ENCODE data around the gene FHIP2A. TPM values are rescaled to one million over a fixed set of nuclear protein-coding genes. Genes with fewer than 3 reads are reported as not detected.

Gene FHIP2A, protein sequence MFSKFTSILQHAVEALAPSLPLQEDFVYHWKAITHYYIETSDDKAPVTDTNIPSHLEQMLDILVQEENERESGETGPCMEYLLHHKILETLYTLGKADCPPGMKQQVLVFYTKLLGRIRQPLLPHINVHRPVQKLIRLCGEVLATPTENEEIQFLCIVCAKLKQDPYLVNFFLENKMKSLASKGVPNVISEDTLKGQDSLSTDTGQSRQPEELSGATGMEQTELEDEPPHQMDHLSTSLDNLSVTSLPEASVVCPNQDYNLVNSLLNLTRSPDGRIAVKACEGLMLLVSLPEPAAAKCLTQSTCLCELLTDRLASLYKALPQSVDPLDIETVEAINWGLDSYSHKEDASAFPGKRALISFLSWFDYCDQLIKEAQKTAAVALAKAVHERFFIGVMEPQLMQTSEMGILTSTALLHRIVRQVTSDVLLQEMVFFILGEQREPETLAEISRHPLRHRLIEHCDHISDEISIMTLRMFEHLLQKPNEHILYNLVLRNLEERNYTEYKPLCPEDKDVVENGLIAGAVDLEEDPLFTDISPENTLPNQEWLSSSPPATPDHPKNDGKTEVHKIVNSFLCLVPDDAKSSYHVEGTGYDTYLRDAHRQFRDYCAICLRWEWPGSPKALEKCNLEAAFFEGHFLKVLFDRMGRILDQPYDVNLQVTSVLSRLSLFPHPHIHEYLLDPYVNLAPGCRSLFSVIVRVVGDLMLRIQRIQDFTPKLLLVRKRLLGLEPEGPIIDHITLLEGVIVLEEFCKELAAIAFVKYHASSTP
- 34.7 and 41.7 TPM in 2 replicates for total RNA-seq

DNA sequence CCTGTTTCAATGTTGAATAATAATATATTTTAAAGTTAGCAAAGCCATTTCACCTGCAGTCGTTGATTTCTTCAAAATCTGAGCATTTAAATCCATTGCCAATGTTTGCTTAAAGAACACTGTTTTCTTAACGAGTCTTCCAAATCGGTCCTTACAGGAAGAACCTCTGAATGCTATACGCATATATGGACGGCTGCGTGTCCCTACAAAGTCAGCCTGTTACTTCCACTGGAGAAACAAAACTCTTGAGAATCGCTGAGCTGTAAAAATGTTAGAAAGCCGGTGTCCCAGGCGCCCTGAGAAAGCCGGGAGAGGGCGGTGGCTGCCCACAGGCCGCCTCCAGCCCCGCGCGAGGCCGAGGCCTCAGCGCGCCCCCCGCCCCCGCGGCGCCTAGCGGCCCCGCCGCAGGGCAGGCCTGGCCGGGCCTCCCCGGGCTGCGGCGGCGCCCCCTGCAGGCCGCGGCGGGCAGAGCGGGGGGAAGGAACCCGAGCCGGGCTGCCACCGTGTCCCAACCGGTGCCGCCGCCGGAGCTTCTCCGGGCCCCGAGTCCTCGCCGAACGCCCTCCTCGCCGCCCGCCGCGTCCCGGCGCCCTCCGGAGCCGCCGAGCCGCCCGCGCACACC, at the start of gene FHIP2A:
FHIP2A (plus strand) TSS at position 488 of the 622 bp plus-strand sequence. CDS start 299 bp downstream, outside the sequence.

Other genes starting within 250 kb of the FHIP2A start
- gene ABLIM1, start 163.5 kb upstream of the FHIP2A start, total RNA-seq: 5.7 and 7.9 TPM in 2 replicates
- 25.0 and 25.4 TPM in 2 replicates for gene TRUB1, start 116.4 kb downstream of the FHIP2A start, total RNA-seq